Endometrial microvascular endothelial cells (primary cell): Measurements from ENCODE around the gene UBE2R2. TPM values are rescaled to one million over a fixed set of nuclear protein-coding genes. Genes with fewer than 3 reads are reported as not detected.

Source experiments
- in situ Hi-C: cut with HindIII; loops from 2 replicates; pipeline ENCODE4 v1.10.0; 2017; ENCODE audit warnings: low sequenced_read_pairs, low pct_unique_long_range_greater_than_20kb; ENCODE audit errors: inconsistent ontology term
- total RNA-seq: library from RNA; depleted of rRNA; stranded (reverse); fragments of >200 nt; gene quantifications from one replicate; pipeline ENCODE4 v1.2.3, GENCODE V29; 2015; ENCODE audit errors: inconsistent ontology term

The UBE2R2 gene
- total RNA-seq, 1 donor from 2014 or later = 28.2 TPM

GRCh38 chr9:33919276-33919897 lies 102.4 kb downstream of the UBE2R2 start:
- in situ Hi-C loops = no loop called here

DNA sequence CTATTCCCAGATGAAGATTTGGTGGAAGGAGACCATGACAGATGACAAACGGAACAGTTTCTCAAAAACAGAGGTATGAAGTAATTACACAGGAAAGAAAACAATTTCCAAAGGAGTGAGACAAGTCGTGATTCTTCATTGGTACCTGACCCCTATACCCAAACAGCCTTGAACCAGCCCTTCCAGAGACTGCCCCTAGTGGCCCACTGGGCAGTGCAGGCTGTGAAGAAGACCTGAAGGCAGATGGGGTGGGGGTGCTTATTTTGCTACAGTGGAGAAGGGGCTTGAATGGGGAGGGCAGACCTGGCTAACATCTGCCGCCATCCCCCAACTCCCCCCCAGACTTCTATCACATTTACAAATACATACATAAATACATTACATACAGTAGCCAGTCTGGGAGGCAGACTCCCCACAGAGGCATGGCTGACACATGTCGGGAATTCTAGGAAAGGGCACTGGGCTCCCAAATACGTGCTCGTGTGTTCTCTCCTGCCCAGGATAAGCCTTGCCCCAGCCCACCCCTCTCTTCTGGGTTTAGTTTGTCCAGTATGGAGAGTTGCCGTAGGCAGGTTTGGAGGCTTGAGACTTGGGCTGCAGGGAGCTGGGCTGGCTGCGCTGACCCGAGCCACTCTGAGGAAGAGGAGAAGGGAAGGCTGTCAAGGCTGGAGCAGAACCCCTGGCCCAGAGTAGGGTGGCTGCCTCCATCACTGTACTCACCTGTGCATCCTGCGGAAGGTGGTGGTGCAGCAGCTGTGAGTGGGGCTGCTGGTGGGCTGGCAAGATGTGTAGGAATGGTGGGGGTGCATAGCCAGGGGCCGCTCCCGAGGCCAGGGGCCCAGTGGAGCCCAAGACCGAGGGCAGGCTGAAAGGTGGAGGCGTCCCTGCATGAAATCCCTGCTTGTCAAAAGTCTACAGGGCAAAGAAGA lies 105.3 kb downstream of the UBE2R2 start:
- in situ Hi-C loops = no loop called here

GRCh38 chr9:33923079-33923478 lies 106.1 kb downstream of the UBE2R2 start:
- in situ Hi-C loops = no loop called here

DNA sequence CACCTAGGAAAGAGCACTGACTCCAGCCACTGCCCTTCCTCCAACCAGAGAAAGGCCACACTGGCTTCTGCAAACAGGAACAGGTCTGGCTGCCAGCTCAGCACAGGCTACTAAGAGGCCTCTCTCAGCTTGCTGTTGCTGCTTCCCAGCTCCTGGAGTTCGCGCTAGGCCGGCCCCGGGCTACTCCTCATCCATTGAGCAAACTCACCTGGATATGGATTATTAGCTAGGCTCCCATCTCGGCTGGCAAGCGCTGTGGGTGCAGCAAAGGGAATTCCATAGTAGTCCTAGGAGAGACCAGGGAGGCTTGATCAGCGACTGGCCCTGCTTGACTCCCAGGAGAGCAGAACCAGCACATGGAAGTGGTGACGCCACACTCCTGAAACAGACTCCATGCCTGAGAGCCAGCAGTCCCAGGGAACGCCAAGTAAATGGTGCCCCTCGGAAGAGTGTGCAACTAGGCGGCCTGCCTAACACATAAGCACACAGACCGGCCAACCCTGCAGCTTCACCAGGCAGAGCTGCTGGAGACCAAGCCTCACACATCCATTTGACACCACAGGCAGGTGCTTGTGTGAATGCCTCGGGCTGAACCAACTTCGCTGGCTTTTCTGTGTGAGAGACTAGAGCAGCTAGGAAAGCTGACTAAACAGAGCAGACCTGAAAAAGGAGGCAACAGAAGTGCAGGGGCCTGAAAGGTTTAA lies 107.2 kb downstream of the UBE2R2 start:
- in situ Hi-C loops = no loop called here

- in situ Hi-C loops = no loop called here
These were observed 108.2 kb downstream of the UBE2R2 start for GRCh38 chr9:33924978-33925797.

- in situ Hi-C loops = no loop called here
These were observed 110.0 kb downstream of the UBE2R2 start for GRCh38 chr9:33926746-33927485.

- in situ Hi-C loops = no loop called here
These were observed 110.7 kb downstream of the UBE2R2 start for GRCh38 chr9:33927694-33928093.

DNA sequence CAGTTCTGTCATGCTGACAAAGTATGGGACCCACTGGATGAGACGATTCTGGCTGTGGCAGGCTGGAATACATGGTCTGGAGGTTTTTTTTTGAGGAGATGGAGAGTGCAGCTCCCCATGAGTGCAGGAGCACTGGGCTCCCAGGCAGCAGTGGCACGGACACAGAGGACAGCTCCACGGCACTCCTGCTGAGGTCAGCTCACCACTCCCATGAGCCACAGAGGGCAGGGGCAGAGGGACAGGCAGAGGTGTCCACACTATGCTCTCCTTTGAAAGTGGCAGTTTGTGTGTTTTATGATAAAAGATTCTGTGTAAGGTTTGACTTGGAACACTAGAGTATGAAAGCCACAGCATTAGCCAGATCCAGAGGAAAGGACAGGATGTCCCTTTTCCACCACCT lies 114.4 kb downstream of the UBE2R2 start:
- in situ Hi-C loops = no loop called here

DNA sequence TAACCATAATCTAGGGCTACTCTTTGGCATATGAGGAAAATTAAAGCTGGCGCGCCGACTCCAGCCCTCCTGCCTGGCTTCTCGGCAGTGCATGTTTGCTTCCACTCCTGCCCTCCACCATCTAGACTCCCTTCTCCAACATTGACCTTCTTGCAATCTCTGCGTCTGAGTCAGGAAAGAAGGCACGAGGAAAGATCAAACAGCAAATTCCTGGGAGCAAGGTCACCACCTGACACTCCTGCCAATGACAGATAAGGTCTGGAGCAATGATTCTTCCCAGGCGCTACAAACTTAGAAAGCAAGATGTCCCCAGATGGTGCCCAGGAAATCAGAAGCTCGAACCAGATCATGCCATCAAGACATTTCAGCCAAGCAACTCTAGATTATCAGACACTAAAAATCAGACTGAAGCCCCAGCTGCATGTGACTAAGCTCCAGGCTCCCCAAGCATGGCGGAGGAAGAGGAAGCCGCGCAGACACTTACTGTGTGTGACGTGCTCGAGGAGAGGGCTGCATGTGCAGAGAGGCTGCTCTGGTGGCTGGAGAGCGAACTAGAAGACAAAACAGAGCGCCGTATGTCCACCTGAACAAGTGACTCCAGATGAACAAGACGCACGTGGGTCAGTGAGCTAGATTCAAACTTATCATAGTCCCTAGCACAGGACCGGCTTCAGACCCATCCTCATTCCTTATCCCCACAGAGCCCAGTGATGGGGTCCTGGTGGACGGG lies 115.3 kb downstream of the UBE2R2 start:
- in situ Hi-C loops = no loop called here

- in situ Hi-C loops = no loop called here
These were observed 117.4 kb downstream of the UBE2R2 start for GRCh38 chr9:33934188-33934878.

DNA sequence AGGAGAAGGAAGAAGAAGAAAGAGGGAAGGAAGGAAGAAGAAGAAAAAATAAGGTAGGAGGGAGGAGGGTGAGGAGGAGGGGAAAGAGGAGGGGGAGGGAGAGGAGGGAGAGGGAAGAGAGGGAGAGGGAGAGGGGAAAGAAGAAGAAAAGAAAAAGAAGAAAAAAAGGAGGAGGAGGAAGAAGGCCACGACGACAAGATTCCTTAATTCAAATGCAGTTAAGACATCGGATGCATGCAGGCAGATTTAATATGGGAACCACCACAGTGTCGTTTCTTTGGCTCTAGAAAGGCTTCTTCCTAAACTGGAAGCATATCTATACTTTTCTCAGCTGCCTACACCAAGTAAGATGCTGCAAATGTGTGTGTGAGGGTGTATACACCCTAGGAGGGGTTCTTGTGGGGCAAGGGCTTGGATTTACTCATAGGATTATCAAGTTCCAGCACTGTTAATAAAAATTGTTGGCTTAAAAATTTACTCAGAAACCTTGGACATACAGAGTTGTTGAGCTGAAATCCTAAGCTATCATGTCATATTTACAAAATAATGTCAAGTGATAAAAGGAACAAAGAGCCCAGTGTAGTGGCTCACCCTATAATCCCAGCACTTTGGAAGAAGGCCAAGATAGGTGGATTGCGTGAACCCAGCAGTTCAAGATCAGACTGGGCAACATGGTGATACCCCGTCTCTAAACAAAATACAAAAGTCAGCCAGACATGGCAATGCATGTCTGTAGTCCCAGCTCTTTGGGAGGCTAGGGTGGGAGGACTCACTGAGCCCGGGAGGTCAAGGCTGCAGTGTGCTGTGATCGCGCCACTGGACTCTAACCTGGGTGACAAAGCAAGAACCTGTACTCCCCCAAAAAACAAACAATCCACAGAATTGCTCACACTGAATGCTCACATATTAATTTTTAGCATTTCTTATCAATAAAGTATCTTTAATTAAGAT lies 123.2 kb downstream of the UBE2R2 start:
- in situ Hi-C loops = no loop called here

- in situ Hi-C loops = no loop called here
These were observed 125.6 kb downstream of the UBE2R2 start for GRCh38 chr9:33942471-33943083.

- in situ Hi-C loops = no loop called here
These were observed 126.4 kb downstream of the UBE2R2 start for GRCh38 chr9:33943389-33943788.

GRCh38 chr9:33946779-33947535 lies 130.0 kb downstream of the UBE2R2 start:
- in situ Hi-C loops = no loop called here

GRCh38 chr9:33950371-33950770 lies 133.4 kb downstream of the UBE2R2 start:
- in situ Hi-C loops = no loop called here
